Heart right ventricle (tissue), 16 donors: ENCODE data around the gene USP40. TPM values are rescaled to one million over a fixed set of nuclear protein-coding genes. Genes with fewer than 3 reads are reported as not detected.

ENCODE experiments used
- ATAC-seq, 8 donors: fragments of 200-7000 bp; cut with Tn5 transposase; one replicate each; pipeline ENCODE4 v1.9.1; 2020; ENCODE audit warnings: mild to moderate bottlenecking in 8 of 8, moderate library complexity in 8 of 8, moderate number of reproducible peaks in 1 of 8
- DNase-seq, 2 donors: peaks; one replicate each; pipeline ENCODE4 v3.0.0-alpha.2; 2020
- H3K27ac ChIP-seq, 10 donors: fragments of 200-600 bp; sonication (generic) in 2 of 10; one replicate each; pipeline versions ENCODE4 v1.5.0 to v1.8.0; 2020 to 2022; ENCODE audit warnings: mild to moderate bottlenecking in 3 of 10
- H3K27me3 ChIP-seq, 7 donors: fragments of 200-600 bp; one replicate each; pipeline ENCODE4 v1.8.0; 2021 to 2022; ENCODE audit warnings: mild to moderate bottlenecking in 2 of 7
- H3K36me3 ChIP-seq, 9 donors: fragments of 200-600 bp; sonication (generic) in 1 of 9; one replicate each; pipeline versions ENCODE4 v1.5.0 to v1.8.0; 2020 to 2022; ENCODE audit warnings: mild to moderate bottlenecking in 2 of 9
- H3K4me1 ChIP-seq, 9 donors: fragments of 200-600 bp; sonication (generic) in 1 of 9; one replicate each; pipeline versions ENCODE4 v1.5.0 to v1.8.0; 2020 to 2022; ENCODE audit warnings: mild to moderate bottlenecking in 4 of 9
- H3K4me3 ChIP-seq, 10 donors: fragments of 200-600 bp; sonication (generic) in 2 of 10; one replicate each; pipeline versions ENCODE4 v1.5.0 to v1.8.0; 2020 to 2022; ENCODE audit warnings: mild to moderate bottlenecking in 7 of 10, moderate library complexity in 2 of 10
- H3K9me3 ChIP-seq, 11 donors: fragments of 200-600 bp in 10 of 11; sonication (generic) in 2 of 11; one replicate each; pipeline versions ENCODE4 v1.5.0 to v1.8.0; 2013 to 2022; ENCODE audit warnings: mild to moderate bottlenecking in 2 of 11, control low read depth in 1 of 11, moderate library complexity in 1 of 11
- CTCF ChIP-seq, 9 donors: fragments of 200-600 bp; sonication (generic) in 2 of 9; IDR thresholded peaks; one replicate each; pipeline versions ENCODE4 v1.5.0 to v1.8.0; 2021 to 2022; ENCODE audit warnings: antibody characterized with exemption in 9 of 9, mild to moderate bottlenecking in 5 of 9, moderate library complexity in 1 of 9
- WGBS, 2 donors: extraction: QIAGEN DNeasy Blood & Tissue Kit; methylation state at CpG; one replicate each; pipeline ENCODE4 v1.1.7; 2013; ENCODE audit warnings: inconsistent platforms in 1 of 2; 5-methylcytosine and 5-hydroxymethylcytosine counted together
- intact Hi-C, 10 donors: fragments of 100-400 bp; cut with DNase I; formaldehyde crosslinking; loops; one replicate each; pipeline versions ENCODE4 v1.11.1 to v1.14.2; 2022
- polyA plus RNA-seq, 2 donors: library from polyadenylated mRNA; stranded (reverse); fragments of 200-250 nt; gene quantifications; one replicate each; pipeline ENCODE4 v1.2.3, GENCODE V29; 2013
- total RNA-seq, 10 donors: library from RNA; stranded (reverse); fragmentation: NEBNext Ultra II Directional in 3 of 10; extraction: Animal tissue kit (Norgen Biotek cat#: 25700) in 3 of 10; gene quantifications; one replicate each; pipeline versions ENCODE4 v1.2.1 to v1.2.4, GENCODE V29; 2021 to 2023
- donor health status: Arrhythmogenic right ventricular cardiomyopathy.
- donor health status: ischemic (EF 13 %, LVEDD 7.1; RV severe dilation, severe dysfunction).
- donor health status: healthy with polysubstance abuse.
- donor health status: DM: no; HTN: yes; CAD: no.
- donor health status: DM: no; HTN: no; CAD: no.
- donor health status: ischemic (EF 25% LVEDD 6.9; RV normal size, moderate dysfunction).
- donor health status: ischemic (EF 25% LVEDD 5.7; RV mildly dilated, moderate dysfunction).
- donor health status: healthy.
- donor health status: DM: yes; HTN: yes; CAD: no.
- donor health status: Ischemic cardiomyopathy.
- donor health status: ischemic (EF 35%, LVEDD 5.7; RV mildly dilated, moderate dysfunction).
- donor health status: nonischemic (EF 11% LVEDD 7.7; RV severe dilation, severe dysfunction).
- donor health status: DM: yes; HTN: yes; CAD: no.
- donor health status: PGD.
- donor health status: ischemic (EF 29% LVEDD 5.4; RV normal size, mild dysfunction).
- donor health status: nonischemic (EF 23%, LVEDD 6.1; RV moderate dilation, normal function).

Gene USP40
- total and polyA plus RNA-seq, 12 donors = 9.1 to 32.8 (median 16.1) TPM

GRCh38 chr2:233448575-233448974, 118.0 kb downstream of the USP40 start:
- intact Hi-C loops = loop anchor here in 4 of 10 donors (5.0 to 10.0 kb wide), 4 partner anchors 91 to 164 kb away; partner anchors contain the start of gene DGKD (in 1 of the 4)
- ATAC-seq (no peak), DNase-seq (no peak)
- Histone ChIP-seq H3K36me3 (peaks cover 4 to 99% (median 79%) of the 10 kb centered on the region in 9 donors), H3K27ac (no peak overlapping the region), H3K4me1 (peaks cover 0 to 18% (median 2%) of the 10 kb centered on the region in 9 donors), H3K27me3 (no peaks in the 10 kb centered on the region), H3K9me3 (no peaks in the 10 kb centered on the region), H3K4me3 (no peak overlapping the region)
- TF ChIP-seq CTCF (IDR thresholded peaks at IDR 0.05) = no peak
- 94 to 97% methylated on average over 4 of the region's 4 CpGs for WGBS, 2 donors

- Histone ChIP-seq H3K36me3 (peaks cover 4 to 99% (median 75%) of the 10 kb centered on the region in 9 donors), H3K27ac (peak overlapping the region in 1 of 10 donors; percentile 53), H3K4me3 (no peak overlapping the region), H3K9me3 (no peaks in the 10 kb centered on the region), H3K4me1 (peaks cover 0 to 22% (median 4%) of the 10 kb centered on the region in 9 donors), H3K27me3 (no peaks in the 10 kb centered on the region)
- DNase-seq (no peak), ATAC-seq (no peak)
- intact Hi-C loops = loop anchor here in 4 of 10 donors (5.0 to 10.0 kb wide), 4 partner anchors 91 to 163 kb away; partner anchors contain the start of gene DGKD (in 1 of the 4)
- WGBS, 2 donors = 75 to 83% methylated on average over 11 of the region's 11 CpGs
- peak in 2 of 9 donors; percentile 5 to 15 for TF ChIP-seq CTCF (IDR thresholded peaks at IDR 0.05)
Measured at GRCh38 chr2:233448220-233448559, 118.4 kb downstream of the USP40 start.

- H3K36me3 ChIP-seq = peaks cover 4 to 99% (median 71%) of the 10 kb centered on the region in 9 donors
- H3K27me3 ChIP-seq = no peaks in the 10 kb centered on the region
- H3K4me3 ChIP-seq = no peak overlapping the region
- peak overlapping the region in 1 of 10 donors; percentile 53 for H3K27ac ChIP-seq
- 92 to 95% methylated on average over 15 of the region's 15 CpGs for WGBS, 2 donors
- intact Hi-C loops = loop anchor here in 5 of 10 donors (1.0 to 10.0 kb wide), 5 partner anchors 24 to 163 kb away; partner anchors contain the start of gene DGKD (in 1 of the 5)
- TF ChIP-seq CTCF (IDR thresholded peaks at IDR 0.05) = no peak
- no peaks in the 10 kb centered on the region for H3K9me3 ChIP-seq
- peaks cover 0 to 24% (median 4%) of the 10 kb centered on the region in 9 donors for H3K4me1 ChIP-seq
- no peak for ATAC-seq
- DNase-seq = no peak
Measured at GRCh38 chr2:233447506-233448219, 118.9 kb downstream of the USP40 start.

- TF ChIP-seq CTCF (IDR thresholded peaks at IDR 0.05) = no peak
- H3K27me3 ChIP-seq = no peaks in the 10 kb centered on the region
- no peak overlapping the region for H3K4me3 ChIP-seq
- intact Hi-C loops = loop anchor here in 5 of 10 donors (1.0 to 10.0 kb wide), 5 partner anchors 25 to 162 kb away; partner anchors contain the start of gene DGKD (in 1 of the 5)
- H3K27ac ChIP-seq = no peak overlapping the region
- peaks cover 0 to 99% (median 62%) of the 10 kb centered on the region in 9 donors for H3K36me3 ChIP-seq
- DNase-seq (no peak), ATAC-seq (no peak)
- 92% methylated on average over 37 of the region's 37 CpGs for WGBS, 2 donors
- peaks cover 0 to 24% (median 4%) of the 10 kb centered on the region in 9 donors for H3K4me1 ChIP-seq
- H3K9me3 ChIP-seq = no peaks in the 10 kb centered on the region
Measured at GRCh38 chr2:233446606-233447305, 119.8 kb downstream of the USP40 start.
